ENCODE data around the gene MYH11.
"Not testable (repeated sequence)": the region's sequence is repeated elsewhere in the genome, so short reads cannot be mapped to it uniquely, and the experiment has no call there.

Gene MYH11

GRCh38 chr16:15686287-15686686 lies 170.5 kb downstream of the MYH11 start:
- in situ Hi-C loops (cut with MboI; ENCODE audit: low sequenced_read_pairs) = no loop called here

- in situ Hi-C loops (cut with MboI; ENCODE audit: low sequenced_read_pairs) = no loop called here
Measured at GRCh38 chr16:15682105-15682570, 174.7 kb downstream of the MYH11 start.

DNA sequence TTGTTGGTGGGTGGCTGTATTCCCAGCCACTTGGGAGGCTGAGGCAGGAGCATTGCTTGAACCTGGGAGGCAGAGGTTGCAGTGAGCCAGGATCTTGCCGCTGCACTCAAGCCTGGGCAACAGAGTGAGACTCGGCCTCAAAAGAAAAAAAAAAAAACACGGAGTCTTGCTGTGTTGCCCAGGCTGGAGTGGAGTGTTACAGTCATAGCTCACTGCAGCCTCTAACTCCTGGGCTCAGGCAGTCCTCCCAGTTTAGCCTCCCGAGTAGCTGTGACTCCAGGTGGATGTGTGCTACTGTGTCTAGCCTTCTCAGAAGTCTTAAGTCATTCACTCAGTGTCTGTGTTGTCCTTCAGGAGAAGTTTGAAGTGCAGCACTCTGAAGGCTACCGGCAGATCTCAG lies 179.4 kb downstream of the MYH11 start:
- in situ Hi-C loops (cut with MboI; ENCODE audit: low sequenced_read_pairs) = no loop called here

GRCh38 chr16:15676506-15676905 lies 180.3 kb downstream of the MYH11 start:
- in situ Hi-C loops (cut with MboI; ENCODE audit: low sequenced_read_pairs) = no loop called here

DNA sequence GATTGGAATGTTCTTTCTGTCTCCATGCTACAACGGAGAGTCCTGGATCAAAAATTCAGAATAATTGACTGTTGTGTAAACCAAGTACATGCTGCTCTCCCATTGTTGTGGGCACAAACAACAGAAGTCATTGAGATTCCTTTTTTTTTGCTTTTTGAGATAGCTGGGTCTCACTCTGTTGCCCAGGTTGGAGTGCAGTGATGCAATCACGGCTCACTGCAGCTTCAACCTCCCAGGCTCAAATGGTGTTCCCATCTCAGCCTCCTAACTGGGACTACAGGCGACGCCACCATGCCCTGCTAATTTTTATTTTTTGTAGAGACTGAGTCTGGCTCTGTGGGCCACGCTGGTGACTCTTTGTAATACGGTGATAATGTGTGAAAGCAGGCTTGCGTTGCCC lies 182.3 kb downstream of the MYH11 start:
- in situ Hi-C loops (cut with MboI; ENCODE audit: low sequenced_read_pairs) = no loop called here

DNA sequence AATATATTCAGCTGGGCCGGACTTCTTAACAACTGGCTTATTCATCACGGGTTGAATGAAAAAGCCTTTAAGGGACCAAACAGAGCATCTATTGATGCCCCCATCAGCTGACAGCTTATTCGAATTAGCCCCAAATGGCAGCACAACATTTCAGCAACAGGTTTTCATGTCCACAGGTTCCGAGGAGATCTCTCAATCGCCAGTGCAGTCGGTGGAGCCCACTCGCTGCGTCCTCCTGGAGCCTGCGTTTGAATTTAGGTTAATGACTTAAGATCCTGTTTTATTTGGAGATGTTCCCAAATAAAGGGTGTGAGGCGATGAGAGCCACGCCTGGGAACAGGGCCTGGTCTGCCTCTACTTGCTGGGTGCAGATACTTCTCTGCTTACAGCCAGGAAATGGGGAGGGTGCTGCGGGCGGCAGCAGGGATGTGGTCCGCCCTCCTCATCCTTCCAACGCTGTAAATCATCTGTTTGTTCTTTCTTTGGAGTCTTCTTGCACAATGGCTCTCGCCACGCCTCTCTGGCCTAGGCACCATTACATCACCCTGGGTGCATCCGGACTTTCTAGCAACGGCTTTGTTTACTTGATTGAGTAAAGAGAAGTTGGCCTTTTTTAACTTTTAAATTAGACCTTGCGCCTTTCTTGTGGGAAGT lies 184.2 kb downstream of the MYH11 start:
- in situ Hi-C loops (cut with MboI; ENCODE audit: low sequenced_read_pairs) = no loop called here

- in situ Hi-C loops (cut with MboI; ENCODE audit: low sequenced_read_pairs) = not testable (repeated sequence)
Measured at GRCh38 chr16:15672127-15672513, 184.7 kb downstream of the MYH11 start.

DNA sequence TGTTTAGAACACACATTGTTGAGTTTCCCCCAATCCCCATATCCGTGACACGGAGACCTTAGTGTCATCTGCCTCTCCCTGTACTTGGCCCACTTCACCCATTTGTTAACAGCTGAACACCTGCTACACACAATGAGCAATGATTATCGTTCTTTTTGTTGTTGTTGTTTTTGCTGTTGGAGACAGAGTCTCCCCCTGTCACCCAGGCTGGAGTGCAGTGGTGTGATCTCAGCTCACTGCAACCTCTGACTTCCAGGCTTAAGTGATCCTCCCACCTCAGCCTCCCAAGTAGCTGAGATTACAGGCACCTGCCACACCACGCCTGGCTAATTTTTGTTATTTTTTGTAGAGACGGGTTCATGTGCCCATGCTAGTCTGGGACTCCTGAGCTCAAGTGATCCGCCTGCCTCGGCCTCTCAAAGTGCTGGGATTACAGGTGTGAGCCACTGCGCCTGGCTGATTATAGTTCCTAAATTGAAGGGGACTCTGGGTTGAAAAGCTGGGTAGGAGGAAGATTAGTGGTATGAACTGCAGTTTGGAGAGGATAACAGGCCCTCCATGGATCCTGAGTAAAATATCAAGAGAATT lies 185.2 kb downstream of the MYH11 start:
- in situ Hi-C loops (cut with MboI; ENCODE audit: low sequenced_read_pairs) = no loop called here

GRCh38 chr16:15667091-15667742 lies 189.6 kb downstream of the MYH11 start:
- in situ Hi-C loops (cut with MboI; ENCODE audit: low sequenced_read_pairs) = no loop called here

GRCh38 chr16:15665107-15665506 lies 191.7 kb downstream of the MYH11 start:
- in situ Hi-C loops (cut with MboI; ENCODE audit: low sequenced_read_pairs) = no loop called here

DNA sequence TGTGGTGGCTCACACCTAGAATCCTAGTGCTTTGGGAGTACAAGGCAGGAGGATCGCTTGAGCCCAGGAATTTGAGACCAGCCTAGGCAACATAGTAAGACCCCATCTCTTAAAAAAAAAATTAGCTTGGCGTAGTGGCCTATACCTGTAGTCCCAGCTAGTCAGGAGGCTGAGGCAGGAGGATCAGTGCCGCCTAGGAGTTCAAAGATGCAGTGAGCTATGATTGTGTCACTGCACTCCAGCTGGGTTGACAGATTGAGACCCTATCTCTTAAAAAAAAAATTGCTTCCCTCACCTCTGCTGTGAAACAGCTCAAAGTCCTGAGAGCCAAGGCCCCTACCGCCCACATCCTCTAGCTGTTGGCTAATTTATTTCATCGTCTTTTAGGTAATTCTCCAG lies 196.6 kb downstream of the MYH11 start:
- in situ Hi-C loops (cut with MboI; ENCODE audit: low sequenced_read_pairs) = no loop called here

- in situ Hi-C loops (cut with MboI; ENCODE audit: low sequenced_read_pairs) = no loop called here
Measured at GRCh38 chr16:15658556-15658955, 198.3 kb downstream of the MYH11 start.

DNA sequence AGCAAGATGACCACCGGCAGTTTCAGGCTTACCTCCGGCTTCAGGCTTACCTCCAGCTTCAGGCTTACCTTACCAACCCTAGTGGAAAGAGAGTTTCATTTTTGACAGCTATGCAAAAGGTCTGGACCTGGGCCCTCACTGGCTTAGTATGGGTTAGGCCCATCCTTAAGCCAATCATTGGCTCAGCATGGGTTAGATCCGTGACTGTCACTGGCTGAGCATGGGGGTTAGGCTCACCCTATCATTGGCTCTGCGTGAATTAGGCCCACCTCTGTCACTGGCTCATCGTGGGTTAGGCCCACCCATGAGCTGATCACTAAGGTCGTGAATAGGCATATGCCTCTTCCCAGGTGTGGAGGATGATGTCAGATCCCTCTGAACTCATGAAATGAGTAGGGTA lies 198.7 kb downstream of the MYH11 start:
- in situ Hi-C loops (cut with MboI; ENCODE audit: low sequenced_read_pairs) = no loop called here

DNA sequence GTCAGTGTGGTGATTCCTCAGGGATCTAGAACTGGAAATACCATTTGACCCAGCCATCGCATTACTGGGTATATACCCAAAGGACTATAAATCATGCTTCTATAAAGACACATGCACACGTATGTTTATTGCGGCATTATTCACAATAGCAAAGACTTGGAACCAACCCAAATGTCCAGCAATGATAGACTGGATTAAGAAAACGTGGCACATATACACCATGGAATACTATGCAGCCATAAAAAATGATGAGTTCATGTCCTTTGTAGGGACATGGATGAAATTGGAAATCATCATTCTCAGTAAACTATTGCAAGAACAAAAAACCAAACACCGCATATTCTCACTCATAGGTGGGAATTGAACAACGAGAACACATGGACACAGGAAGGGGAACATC lies 201.3 kb downstream of the MYH11 start:
- in situ Hi-C loops (cut with MboI; ENCODE audit: low sequenced_read_pairs) = not testable (repeated sequence)

DNA sequence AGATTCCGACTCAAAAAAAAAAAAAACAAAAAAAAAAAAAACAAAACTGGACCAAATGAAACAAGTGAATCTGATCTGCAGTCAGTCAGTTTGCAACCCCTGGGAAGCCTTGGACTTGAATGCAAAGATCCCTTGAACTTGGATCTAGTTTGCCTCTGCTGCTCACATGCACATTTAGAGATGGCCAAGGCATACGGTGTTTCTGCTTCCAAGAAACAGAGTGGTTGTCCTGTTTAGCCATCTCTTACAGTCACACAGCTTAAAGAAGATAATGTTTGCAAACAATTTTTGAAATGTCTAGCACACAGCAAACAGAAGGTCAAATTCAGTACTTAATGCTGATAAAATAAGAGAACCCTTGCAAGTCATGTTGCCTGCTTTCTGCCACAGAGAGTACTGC lies 202.2 kb downstream of the MYH11 start:
- in situ Hi-C loops (cut with MboI; ENCODE audit: low sequenced_read_pairs) = no loop called here

DNA sequence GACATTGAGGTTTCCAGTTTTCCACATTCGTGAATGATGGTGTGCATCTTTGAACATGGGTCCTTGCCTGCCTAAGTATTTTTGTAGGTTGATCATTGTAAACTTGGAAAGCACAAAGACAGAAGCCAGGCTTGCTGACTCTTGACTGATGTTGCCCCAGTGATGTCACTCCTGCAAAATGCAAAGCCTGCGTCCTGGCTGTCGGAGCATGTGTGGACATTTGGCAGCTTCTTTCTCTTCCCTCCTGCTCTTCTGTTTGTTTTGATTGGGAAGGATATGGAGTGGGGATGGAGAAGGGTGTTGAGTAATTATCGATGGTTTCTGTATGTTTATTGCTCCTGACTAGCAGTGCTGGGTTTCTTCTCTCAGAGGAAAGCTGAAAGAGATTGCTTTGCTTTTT lies 203.6 kb downstream of the MYH11 start:
- in situ Hi-C loops (cut with MboI; ENCODE audit: low sequenced_read_pairs) = no loop called here
